GM19238 (cell line): ENCODE results near the gene ADRA2A.

ENCODE experiments used
- DNase-seq: peaks from one replicate; pipeline ENCODE4 v3.0.0; 2011; ENCODE audit warnings: low spot score; ENCODE audit not compliant: insufficient read length

The ADRA2A gene

DNA sequence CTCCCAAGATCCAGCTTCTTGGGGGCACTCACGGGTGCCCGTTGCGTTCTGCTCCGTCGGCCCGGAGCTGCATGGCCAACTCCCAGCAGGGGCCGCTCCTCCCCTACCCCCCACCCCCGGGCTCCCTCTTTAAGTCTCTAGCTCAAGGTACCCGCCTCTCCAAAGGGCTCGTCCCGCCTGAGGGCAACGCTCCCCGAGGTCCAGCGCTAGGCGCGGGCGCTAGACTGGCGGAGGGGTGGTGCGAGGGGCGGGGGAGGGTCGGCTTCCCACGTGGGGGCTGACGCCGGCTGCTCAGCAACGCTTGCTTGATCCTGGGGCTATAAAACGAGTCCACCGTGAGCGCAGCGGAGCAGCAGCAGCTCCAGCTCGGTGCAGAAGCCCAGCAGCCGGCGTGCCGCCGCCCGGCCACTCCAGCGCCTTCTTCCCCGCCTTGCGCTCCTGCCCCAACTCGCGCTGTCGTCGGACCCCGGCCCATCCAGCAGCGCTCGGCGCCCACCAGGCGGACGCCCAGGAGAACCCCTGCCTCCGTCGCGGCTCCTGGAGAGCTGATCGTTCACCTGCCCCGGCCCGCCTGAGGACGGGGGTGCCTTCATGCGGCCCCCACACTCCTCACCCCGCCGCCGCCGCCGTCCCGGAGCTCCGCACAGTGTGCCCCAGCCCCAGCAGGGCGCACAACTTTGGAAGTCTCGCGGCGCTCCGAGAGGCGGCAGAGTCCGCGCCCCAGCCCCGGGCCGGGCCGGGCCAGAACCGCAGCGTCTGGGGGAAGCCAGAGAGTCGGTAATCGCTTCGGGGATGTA, at the start of gene ADRA2A:
ADRA2A (plus strand) TSS at position 348 of the 797 bp plus-strand sequence. CDS start 968 bp downstream, outside the sequence.
- peak; percentile 26 for DNase-seq

DNA sequence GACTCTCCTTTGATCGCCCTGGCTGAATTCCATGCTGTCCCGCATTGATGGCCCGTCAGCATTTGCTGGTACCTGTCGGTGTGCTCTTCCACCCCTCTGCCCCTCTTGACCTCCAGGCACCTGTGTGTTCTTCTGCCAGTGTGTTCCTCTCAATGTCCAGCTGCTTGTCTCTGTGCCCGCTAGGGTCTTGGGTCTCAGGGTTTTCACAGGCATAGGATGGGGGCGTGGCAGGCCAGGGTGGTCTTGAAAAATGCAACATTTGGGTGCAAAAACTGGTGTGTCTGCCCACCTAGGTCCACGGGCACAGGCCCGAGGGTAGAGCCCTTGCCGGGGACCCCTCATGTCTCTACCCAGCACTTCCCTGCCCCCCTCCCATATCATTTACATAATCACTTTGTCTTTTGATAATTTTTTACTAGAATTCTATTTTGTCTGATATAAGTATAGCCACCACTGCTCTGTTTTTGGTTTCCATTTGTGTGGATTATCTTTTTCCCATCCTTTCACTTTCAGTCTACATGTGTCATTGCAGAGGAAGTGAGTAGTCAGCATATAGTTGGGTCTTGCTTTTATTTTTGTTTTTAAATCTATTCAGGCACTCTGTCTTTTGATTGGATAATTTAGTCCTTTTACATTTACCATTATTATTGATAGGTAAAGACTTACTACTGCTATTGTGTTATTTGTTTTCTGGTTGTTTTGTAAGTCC, 46.6 kb upstream of the ADRA2A start:
- DNase-seq: no peak

DNA sequence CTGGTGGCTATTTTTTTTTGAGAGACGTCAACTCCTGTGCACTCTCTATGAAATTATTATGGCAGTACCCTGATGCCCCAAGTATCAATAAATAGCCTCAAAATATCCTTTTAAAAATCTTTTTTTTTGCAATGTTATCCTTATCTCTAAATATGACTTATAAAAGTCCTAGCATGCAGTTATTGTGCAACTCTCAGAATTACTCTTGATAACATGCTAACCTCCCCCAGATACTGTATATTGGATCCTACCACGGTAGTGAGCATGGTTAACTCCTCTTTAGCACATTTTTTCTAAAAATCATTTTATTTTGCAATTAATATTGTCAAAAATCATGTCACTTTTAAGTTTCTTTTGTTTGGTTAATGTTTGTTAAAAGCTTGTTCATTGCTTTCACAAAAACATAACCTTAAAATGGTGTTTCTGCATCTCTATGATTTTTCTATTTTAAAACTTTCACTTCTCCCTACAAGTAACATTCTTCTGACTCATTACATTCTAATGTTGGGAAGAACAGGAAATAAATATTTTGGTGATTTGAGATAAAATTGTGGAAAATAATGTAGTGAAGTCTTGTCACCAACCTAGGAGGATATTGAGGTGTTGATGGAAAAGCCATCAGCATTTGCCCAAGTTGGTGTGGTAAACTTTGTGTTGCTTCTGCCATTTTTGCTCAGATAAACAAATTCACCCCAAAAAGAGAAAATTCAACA, 42.1 kb upstream of the ADRA2A start:
- no peak for DNase-seq

DNA sequence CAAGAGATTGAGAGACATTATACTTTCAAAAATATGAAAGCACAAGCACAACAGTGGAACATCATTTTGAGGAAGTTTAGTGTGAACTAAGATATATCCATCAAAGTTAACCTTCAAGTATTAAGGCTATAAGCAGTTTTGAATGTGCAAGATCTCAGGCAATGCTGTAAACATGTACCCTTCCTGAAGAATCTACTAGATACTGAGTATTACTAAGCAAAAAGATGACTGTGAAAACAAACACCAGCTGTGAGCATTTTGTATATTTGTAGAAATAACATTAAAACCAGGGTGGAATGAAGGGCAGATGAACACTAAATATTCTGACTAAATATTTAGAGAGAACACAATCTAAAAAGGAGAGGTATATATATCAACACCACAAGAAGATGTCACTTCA, 41.3 kb upstream of the ADRA2A start:
- DNase-seq: no peak

DNA sequence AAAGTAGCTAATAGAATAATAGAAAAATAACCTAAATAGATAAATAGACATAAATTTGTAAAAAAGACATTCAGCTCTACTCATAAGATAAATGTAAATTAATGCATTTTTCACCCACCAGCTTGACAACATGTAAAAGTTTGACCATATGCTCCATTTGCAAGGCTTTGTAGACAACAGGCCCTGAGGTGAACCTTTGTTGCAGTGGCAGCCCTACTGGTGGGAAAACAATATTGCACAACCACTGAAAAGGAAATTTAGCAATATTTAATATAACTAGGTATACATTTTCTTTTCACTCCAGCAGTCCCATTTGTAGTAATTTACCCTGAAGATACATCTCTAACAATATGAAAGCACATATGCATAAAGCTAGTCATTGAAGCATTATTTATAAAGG, 39.0 kb upstream of the ADRA2A start:
- no peak for DNase-seq

DNA sequence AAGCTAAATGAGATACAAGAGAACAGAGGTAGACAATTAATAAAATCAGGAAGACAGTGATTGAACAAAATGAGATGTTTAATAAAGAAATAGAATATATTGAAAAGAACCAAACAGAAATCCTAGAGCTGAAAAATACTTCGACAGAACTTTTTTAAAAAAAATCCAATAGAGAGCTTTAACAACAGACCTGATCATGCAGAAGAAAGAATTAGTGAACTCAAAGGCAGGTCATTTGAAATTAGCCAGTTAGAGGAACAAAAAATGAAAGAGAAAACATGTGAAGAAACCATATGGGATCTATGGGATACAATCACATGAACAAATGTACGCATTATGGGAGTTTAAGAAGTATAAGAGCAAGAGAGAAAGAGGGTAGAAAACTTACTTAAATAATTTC, 37.3 kb upstream of the ADRA2A start:
- no peak for DNase-seq

DNA sequence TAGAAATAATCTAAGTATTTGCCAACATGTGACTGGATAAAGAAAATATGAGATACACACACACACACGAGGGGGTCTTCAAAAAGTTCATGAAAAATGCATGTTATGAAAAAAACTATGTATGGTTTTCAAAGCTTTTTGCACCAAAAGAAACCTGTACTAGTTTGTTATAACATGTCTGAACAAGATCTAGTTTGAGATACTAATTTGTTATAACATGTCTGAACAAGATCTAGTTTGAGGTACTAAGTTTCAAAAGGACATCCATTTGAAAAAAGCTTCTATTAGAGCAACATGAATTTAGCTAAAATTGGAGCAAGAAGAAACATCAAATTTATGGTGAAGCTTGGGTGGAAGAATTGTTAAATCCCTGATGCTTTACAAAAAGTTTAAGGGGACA, 19.8 kb upstream of the ADRA2A start:
- DNase-seq: no peak

DNA sequence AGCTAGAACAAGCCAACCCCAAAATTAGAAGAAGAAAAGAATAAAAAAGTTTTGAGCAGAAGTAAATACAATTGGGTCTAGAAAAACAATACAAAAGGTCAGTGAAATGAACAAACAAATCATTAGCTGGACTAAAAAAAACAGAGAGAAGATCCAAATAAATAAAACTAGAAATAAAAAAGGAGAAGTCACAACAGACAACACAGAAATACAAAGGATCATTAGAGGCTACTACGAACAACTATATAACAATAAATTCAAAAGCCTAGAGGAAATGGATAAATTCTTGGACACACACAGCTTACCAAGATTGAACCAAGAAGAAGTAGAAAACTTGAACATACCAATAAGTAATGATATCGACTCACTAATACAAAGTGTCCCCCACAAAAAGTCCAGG, 13.4 kb upstream of the ADRA2A start:
- DNase-seq: no peak

DNA sequence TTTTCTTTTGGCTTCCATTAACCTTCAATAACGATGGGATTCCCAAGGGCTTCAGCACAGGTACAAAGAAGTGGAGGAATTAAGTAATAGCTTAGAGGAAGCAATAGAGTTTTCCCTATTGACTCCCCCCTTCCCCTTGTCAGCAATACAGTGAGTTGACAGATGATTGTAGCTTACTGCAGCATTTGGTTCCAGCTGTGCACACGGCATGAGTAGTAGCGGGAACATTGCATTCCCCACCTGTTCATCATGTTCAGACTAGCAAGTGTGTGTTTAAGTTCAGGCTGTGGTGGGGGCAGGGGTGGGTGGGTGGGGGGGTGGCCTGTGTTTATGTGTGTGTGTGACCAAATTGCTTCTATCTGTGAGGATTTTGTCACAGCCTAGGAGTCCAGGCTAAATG, 4.6 kb upstream of the ADRA2A start:
- no peak for DNase-seq

DNA sequence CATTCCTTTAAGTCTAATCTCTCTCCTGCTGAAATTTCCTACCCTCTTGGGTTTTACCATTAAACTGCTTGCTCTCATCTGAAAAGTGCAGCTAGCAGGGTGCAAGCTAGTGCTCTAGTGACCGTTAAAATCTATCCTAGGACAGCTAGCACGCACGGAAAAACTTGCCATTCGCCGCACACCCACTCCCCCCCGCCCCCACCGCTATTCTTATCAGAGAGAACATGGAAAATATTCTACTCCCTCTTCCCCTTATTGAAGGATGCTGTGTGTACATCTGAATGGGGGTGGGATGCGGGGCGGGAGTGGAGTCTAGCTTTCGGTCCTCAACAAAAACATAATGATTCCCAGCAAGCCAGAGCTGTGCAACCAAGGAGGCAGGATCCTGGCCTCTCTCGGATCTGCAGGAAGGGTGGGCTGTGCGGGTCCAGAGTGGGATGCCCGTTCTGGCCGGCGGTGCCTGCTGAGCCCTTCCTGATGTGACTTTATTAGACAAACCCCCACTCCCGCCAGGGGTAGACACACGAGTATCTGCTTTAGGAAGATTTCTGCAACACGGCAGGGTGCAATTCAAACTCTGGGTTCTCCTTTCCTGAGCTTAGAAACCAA, 1.1 kb upstream of the ADRA2A start:
- DNase-seq: no peak

DNA sequence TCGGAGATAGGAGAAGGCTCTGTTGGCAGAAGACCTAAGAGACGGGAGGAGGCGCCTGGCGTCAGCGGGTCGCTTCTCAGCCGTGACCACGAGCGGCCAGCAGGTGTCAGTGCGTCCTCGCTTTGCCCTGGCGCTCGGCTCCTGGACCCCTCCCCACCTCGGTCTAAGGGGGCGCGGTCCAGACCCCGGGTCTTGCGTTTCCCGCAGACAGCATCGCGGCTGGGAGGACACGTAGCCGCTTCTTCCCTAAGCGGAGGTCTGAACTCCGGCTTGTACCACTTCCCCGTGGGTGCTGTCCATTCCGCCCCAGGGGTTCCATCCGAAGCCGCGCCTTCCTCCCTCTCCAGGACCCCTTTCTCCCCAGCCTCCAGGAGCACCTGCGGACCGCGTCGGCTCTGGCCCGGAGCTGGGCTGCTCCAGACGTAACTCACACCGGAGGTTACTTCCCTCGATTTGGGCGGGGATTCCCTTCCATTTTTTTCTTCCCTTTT, 593 bp upstream of the ADRA2A start:
- peak; percentile 64 for DNase-seq

DNA sequence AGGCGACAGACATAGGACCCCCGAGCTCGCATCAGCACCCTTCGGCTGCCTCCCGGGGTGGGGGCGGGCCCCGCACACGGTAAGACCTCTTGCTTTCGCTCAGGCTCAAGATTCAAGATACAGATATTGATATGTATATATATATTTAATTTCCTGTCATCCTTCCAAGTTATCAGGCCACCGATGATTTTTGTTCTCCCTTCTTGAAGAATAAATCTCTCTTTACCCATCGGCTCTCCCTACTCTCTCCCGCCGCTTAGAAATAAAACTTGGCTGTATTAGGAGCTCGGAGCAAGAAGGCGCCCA, 603 bp downstream of the ADRA2A start:
- no peak for DNase-seq

DNA sequence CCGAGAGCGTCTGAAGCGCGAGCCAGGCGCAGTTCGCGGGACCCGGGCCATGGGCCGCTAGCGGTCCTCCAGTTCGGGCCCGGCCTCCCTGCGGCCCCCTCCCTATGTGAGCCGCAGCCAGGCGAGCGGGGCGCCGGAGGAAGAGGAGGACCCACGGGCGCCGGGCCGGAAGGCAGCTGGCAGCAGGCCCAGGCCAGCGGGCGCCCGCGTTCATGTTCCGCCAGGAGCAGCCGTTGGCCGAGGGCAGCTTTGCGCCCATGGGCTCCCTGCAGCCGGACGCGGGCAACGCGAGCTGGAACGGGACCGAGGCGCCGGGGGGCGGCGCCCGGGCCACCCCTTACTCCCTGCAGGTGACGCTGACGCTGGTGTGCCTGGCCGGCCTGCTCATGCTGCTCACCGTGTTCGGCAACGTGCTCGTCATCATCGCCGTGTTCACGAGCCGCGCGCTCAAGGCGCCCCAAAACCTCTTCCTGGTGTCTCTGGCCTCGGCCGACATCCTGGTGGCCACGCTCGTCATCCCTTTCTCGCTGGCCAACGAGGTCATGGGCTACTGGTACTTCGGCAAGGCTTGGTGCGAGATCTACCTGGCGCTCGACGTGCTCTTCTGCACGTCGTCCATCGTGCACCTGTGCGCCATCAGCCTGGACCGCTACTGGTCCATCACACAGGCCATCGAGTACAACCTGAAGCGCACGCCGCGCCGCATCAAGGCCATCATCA, 1.1 kb downstream of the ADRA2A start:
- no peak for DNase-seq

DNA sequence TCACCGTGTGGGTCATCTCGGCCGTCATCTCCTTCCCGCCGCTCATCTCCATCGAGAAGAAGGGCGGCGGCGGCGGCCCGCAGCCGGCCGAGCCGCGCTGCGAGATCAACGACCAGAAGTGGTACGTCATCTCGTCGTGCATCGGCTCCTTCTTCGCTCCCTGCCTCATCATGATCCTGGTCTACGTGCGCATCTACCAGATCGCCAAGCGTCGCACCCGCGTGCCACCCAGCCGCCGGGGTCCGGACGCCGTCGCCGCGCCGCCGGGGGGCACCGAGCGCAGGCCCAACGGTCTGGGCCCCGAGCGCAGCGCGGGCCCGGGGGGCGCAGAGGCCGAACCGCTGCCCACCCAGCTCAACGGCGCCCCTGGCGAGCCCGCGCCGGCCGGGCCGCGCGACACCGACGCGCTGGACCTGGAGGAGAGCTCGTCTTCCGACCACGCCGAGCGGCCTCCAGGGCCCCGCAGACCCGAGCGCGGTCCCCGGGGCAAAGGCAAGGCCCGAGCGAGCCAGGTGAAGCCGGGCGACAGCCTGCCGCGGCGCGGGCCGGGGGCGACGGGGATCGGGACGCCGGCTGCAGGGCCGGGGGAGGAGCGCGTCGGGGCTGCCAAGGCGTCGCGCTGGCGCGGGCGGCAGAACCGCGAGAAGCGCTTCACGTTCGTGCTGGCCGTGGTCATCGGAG, 1.8 kb downstream of the ADRA2A start:
- DNase-seq: no peak

DNA sequence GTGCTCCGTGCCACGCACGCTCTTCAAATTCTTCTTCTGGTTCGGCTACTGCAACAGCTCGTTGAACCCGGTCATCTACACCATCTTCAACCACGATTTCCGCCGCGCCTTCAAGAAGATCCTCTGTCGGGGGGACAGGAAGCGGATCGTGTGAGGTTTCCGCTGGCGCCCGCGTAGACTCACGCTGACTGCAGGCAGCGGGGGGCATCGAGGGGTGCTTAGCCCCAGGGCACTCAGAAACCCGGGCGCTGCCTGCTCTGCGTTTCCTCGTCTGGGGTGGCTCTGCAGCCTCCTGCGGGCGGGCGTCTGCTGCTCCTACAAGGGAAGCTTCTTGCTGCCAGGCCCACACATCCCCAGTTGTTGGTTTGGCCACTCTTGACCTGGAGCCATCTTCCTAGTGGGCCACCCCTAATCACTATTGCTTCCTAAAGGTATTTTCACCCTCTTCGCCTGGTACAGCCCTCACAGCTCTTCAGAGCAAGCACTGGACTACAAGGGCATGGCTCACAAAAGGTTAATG, 2.5 kb downstream of the ADRA2A start:
- no peak for DNase-seq

DNA sequence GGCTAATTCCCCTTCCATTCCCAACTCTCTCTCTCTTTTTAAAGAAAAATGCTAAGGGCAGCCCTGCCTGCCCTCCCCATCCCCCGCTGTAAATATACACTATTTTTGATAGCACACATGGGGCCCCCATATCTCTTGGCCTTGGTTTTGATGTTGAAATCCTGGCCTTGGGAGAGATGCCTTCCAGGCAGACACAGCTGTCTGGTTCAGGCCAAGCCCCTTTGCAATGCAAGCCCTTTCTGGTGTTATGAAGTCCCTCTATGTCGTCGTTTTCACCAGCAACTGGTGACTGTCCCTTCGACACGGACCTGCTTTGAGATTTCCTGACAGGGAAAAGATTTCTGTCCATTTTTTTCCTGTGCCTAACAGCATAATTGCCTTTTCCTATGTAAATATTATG, 3.0 kb downstream of the ADRA2A start:
- no peak for DNase-seq

DNA sequence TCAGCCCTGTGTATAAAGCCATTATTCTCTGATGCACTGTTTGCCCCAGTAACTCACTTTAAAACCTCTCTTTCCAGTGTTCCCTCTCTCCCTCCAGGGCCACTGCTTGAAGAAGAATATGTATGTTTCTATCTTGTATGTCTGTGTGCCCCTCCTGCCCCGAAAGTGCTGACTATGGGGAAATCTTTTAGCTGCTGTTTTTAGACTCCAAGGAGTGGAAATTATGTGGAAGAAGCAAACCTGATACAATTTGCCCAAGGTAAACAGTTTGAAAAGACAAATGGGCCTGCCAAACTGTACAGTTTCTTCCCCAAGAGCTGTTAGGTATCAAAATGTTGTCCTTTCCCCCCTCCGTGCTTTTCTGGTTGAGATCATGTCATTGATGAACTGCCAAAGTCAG, 3.4 kb downstream of the ADRA2A start:
- no peak for DNase-seq

DNA sequence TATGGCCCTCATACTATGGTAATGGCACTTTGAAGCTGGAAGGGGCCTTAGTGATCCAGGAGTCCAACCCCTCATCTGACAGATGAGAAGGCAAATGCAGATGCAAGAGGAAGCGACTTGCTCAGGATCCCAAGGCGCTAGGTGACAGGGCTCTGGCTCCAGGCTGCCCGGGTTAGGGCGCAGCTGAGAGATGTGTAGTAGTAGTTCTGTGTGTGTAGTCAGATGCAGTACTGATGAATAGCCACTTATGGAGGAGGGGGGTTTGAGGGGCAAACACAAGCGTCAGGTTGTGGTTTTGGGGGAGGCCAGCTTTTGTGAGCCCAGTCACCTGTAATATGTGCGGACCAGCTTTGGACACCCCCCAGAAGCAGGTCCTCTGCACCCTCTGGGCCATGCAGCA, 4.8 kb downstream of the ADRA2A start:
- no peak for DNase-seq

DNA sequence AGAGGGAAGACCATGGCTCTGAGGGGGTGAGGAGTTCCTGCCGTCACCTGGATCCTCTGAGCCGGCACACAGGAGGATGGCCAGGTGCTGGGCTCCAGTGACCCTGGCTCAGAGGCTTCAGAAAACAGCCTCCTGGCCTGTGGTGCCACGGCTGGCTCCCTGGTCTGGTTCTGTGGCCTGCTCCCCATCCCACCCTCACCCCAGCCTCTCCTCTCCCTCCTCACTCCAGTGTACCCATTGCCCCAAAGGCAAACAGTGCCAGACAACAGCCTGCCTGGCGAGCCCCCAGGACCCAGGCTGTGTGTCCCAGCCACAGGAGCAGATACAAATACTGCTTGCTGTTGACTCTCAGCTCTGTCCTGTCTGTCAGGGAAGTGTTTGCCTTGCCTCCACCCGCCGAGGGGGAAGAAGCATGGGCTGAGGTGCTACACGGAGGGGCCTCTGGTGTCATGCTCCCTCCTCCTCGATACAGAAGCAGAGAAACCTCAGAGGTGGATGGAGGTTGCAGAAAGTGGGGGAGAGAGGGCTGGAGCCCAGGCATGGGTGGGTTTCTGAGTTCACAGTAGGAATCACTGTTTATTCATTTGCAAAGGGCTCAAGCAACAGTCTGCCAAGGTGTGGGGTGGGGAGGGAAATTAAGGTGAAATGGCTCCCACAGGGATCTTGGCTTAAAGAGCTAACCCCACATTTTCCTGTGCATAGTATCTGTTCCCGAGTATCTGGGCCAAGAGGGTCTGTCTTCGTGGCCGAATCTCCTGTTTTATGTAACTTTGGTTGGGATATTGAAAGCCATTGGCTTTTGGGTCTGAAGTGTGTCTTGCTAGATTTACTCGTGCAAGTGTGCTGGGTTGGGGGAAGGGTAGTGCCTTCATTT, 5.5 kb downstream of the ADRA2A start:
- no peak for DNase-seq
